GM23338 (cell line): Measurements from ENCODE around the gene ADGRV1. TPM values are rescaled to one million over a fixed set of nuclear protein-coding genes. Genes with fewer than 3 reads are reported as not detected.

Source experiments
- ATAC-seq: fragments of 200-7000 bp; cut with Tn5 transposase; 3 replicates; pipeline ENCODE4 v1.9.1; 2020
- DNase-seq: peaks from one replicate; pipeline ENCODE4 v3.0.0-alpha.2; 2015; ENCODE audit warnings: low spot score
- H2AFZ ChIP-seq: fragments of 200-600 bp; sonication (generic); 2 replicates; pipeline ENCODE4 v1.8.0; 2016; ENCODE audit warnings: antibody characterized with exemption, mild to moderate bottlenecking, moderate library complexity
- H3F3A ChIP-seq: fragments of 200-600 bp; sonication (generic); replicated peaks from 2 replicates; pipeline ENCODE4 v1.8.0; 2017; ENCODE audit warnings: antibody characterized with exemption, mixed run types, low read depth
- H3K27ac ChIP-seq: fragments of 200-600 bp; sonication (generic); 2 replicates; pipeline ENCODE4 v1.6.1; 2016; ENCODE audit warnings: low read depth
- H3K27me3 ChIP-seq: fragments of 200-600 bp; sonication (generic); 2 replicates; pipeline ENCODE4 v1.8.0; 2016; ENCODE audit warnings: mild to moderate bottlenecking, mixed run types, moderate library complexity; ENCODE audit not compliant: insufficient read depth
- H3K36me3 ChIP-seq: fragments of 200-600 bp; sonication (generic); 2 replicates; pipeline ENCODE4 v1.8.0; 2016; ENCODE audit warnings: mild to moderate bottlenecking; ENCODE audit not compliant: insufficient read depth
- H3K4me1 ChIP-seq: fragments of 200-600 bp; sonication (generic); 2 replicates; pipeline ENCODE4 v1.8.0; 2016; ENCODE audit warnings: mild to moderate bottlenecking, moderate library complexity; ENCODE audit not compliant: insufficient read depth
- H3K4me2 ChIP-seq: fragments of 200-600 bp; sonication (generic); 2 replicates; pipeline ENCODE4 v1.7.1; 2017; ENCODE audit warnings: mixed run types
- H3K4me3 ChIP-seq: fragments of 200-600 bp; sonication (generic); 2 replicates; pipeline ENCODE4 v1.6.1; 2016; ENCODE audit warnings: mixed run types
- H3K79me2 ChIP-seq: fragments of 200-600 bp; sonication (generic); replicated peaks from 2 replicates; pipeline ENCODE4 v1.8.0; 2017; ENCODE audit warnings: mild to moderate bottlenecking; ENCODE audit not compliant: insufficient read depth
- H3K9me2 ChIP-seq: fragments of 200-600 bp; sonication (generic); 2 replicates; pipeline ENCODE4 v1.8.0; 2017; ENCODE audit not compliant: insufficient read depth
- H4K20me1 ChIP-seq: fragments of 200-600 bp; sonication (generic); replicated peaks from 2 replicates; pipeline ENCODE4 v1.8.0; 2017; ENCODE audit warnings: mild to moderate bottlenecking; ENCODE audit not compliant: insufficient read depth
- H3K27ac Mint-ChIP-seq: 2 replicates; pipeline ENCODE4 v1.8.0; 2020; ENCODE audit warnings: inconsistent platforms, mild to moderate bottlenecking, moderate library complexity, mixed read lengths
- H3K27me3 Mint-ChIP-seq: 3 replicates; pipeline ENCODE4 v1.8.0; 2022; ENCODE audit warnings: low read depth, mild to moderate bottlenecking, moderate library complexity, mixed read lengths, inconsistent platforms; ENCODE audit not compliant: insufficient read depth, poor library complexity
- H3K36me3 Mint-ChIP-seq: 3 replicates; pipeline ENCODE4 v1.8.0; 2021; ENCODE audit warnings: low read depth, mild to moderate bottlenecking, inconsistent platforms, moderate library complexity, mixed read lengths
- H3K4me1 Mint-ChIP-seq: 3 replicates; pipeline ENCODE4 v1.8.0; 2020; ENCODE audit warnings: mild to moderate bottlenecking, inconsistent platforms, mixed read lengths
- H3K4me3 Mint-ChIP-seq: 3 replicates; pipeline ENCODE4 v1.8.0; 2021; ENCODE audit warnings: moderate library complexity, mild to moderate bottlenecking, inconsistent platforms, mixed read lengths
- H3K9me3 Mint-ChIP-seq: 3 replicates; pipeline ENCODE4 v1.8.0; 2020; ENCODE audit warnings: moderate library complexity, mild to moderate bottlenecking, inconsistent platforms, mixed read lengths
- CREB1 ChIP-seq: fragments of 250-450 bp; sonication (Bioruptor Pico); IDR thresholded peaks from 2 replicates; pipeline ENCODE4 v1.5.0; 2020; ENCODE audit warnings: low read depth, mild to moderate bottlenecking, moderate library complexity
- EZH2 ChIP-seq: fragments of 200-600 bp; sonication (generic); IDR thresholded peaks from one replicate; pipeline ENCODE4 v1.8.0; 2017; ENCODE audit warnings: antibody characterized with exemption, mild to moderate bottlenecking, low read depth; ENCODE audit not compliant: unreplicated experiment
- EZH2phosphoT487 ChIP-seq: fragments of 200-600 bp; sonication (generic); IDR thresholded peaks from one replicate; pipeline ENCODE4 v1.8.1; 2018; ENCODE audit warnings: antibody characterized with exemption; ENCODE audit not compliant: unreplicated experiment
- JUNB ChIP-seq: IDR thresholded peaks from one replicate; pipeline ENCODE4 v1.6.1; 2016; ENCODE audit warnings: antibody characterized with exemption; ENCODE audit not compliant: unreplicated experiment
- NANOG ChIP-seq: IDR thresholded peaks from 2 replicates; pipeline ENCODE4 v1.6.1; 2016; ENCODE audit warnings: antibody characterized with exemption, borderline replicate concordance
- POLR2AphosphoS5 ChIP-seq: IDR thresholded peaks from 2 replicates; pipeline ENCODE4 v1.6.1; 2016; ENCODE audit warnings: antibody characterized with exemption, low read depth
- STAT1 ChIP-seq: IDR thresholded peaks from one replicate; pipeline ENCODE4 v1.6.1; 2016; ENCODE audit warnings: antibody characterized with exemption; ENCODE audit not compliant: unreplicated experiment
- ZNF114 ChIP-seq: fragments of 250-450 bp; sonication (Bioruptor Pico); IDR thresholded peaks from 2 replicates; pipeline ENCODE4 v1.5.0; 2020; ENCODE audit warnings: mild to moderate bottlenecking, moderate library complexity
- ZNF331 ChIP-seq: fragments of 250-450 bp; sonication (Bioruptor Pico); IDR thresholded peaks from 2 replicates; pipeline ENCODE4 v1.5.0; 2020; ENCODE audit warnings: low read depth, mild to moderate bottlenecking, moderate library complexity
- polyA plus RNA-seq: library from polyadenylated mRNA; unstranded; fragments of >200 nt; fragmentation: Nextera tagmentation; extraction: Ambion mirVana; gene quantifications from 2 replicates; pipeline ENCODE4 v1.2.1, GENCODE V29; 2016
- total RNA-seq: library from RNA; depleted of rRNA; stranded (reverse); fragments of >200 nt; shearing (Covaris generic); gene quantifications from 2 replicates; pipeline ENCODE4 v1.2.3, GENCODE V29; 2014
- TF ChIP-seq, protein P1 (sequence below): IDR thresholded peaks from one replicate; pipeline ENCODE4 v1.6.1; 2018; ENCODE audit warnings: antibody characterized with exemption; ENCODE audit not compliant: unreplicated experiment
- TF ChIP-seq, protein P2 (sequence below): IDR thresholded peaks from 2 replicates; pipeline ENCODE4 v1.6.1; 2016; ENCODE audit warnings: antibody characterized with exemption
- TF ChIP-seq, protein P3 (sequence below), 2 experiments: fragments of 200-600 bp in 1 of 2; sonication (generic) in 1 of 2; conservative IDR thresholded peaks; 2 replicates each; pipeline versions ENCODE4 v1.5.1 to v1.6.1; 2016 to 2017; ENCODE audit warnings: antibody characterized with exemption in 2 of 2, low read depth in 2 of 2, mild to moderate bottlenecking in 2 of 2, moderate library complexity in 1 of 2
- TF ChIP-seq, protein P4 (sequence below): fragments of 250-450 bp; sonication (Bioruptor Pico); IDR thresholded peaks from 2 replicates; pipeline ENCODE4 v1.5.0; 2020; ENCODE audit warnings: mild to moderate bottlenecking, moderate library complexity

ADGRV1 gene
- total and polyA plus RNA-seq, 2 experiments from 2014 or later, result 46.1 to 149 TPM

DNA sequence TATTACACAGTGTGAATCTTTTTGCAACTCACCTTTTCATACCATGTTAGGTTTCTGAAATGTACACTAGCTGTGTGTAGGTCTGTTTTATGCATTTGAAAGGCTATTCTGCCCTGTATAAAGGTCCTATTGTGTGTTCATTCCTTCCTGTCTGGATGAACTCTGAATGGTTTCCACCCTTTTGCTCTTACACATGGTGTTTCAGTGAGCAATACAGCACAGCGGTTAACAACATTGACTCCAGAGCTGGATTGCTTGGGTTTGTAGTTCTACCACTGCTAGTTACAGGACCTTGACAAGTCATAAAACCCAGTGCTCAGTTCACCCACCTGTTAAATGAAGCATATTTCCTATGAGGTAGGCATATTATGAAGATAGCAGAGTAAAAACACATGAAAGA lies 331.6 kb downstream of the ADGRV1 start:
- Mint-ChIP-seq H3K9me3 (no peaks in the 10 kb centered on the region), H3K4me3 (no peak overlapping the region), H3K36me3 (no peaks in the 10 kb centered on the region), H3K4me1 (peaks cover 27% of the 10 kb centered on the region), H3K27ac (no peak overlapping the region), H3K27me3 (peaks cover 1% of the 10 kb centered on the region)
- Histone ChIP-seq H3K27me3 (no peaks in the 10 kb centered on the region), H3K4me3 (no peak overlapping the region), H3K27ac (no peak overlapping the region), H3K79me2 (no peaks in the 10 kb centered on the region), H3K4me2 (no peak overlapping the region), H3F3A (no peaks in the 10 kb centered on the region), H4K20me1 (no peaks in the 10 kb centered on the region), H3K36me3 (no peaks in the 10 kb centered on the region), H3K4me1 (peaks cover 14% of the 10 kb centered on the region; the same call in 1 of the 2 replicates), H3K9me2 (no peaks in the 10 kb centered on the region), H2AFZ (no peak overlapping the region)
- TF ChIP-seq ZNF114 (CRISPR knock-in tag), result no peak
- TF ChIP-seq CREB1 (CRISPR knock-in tag), result no peak
- no peak for TF ChIP-seq NANOG
- TF ChIP-seq, protein P1, sequence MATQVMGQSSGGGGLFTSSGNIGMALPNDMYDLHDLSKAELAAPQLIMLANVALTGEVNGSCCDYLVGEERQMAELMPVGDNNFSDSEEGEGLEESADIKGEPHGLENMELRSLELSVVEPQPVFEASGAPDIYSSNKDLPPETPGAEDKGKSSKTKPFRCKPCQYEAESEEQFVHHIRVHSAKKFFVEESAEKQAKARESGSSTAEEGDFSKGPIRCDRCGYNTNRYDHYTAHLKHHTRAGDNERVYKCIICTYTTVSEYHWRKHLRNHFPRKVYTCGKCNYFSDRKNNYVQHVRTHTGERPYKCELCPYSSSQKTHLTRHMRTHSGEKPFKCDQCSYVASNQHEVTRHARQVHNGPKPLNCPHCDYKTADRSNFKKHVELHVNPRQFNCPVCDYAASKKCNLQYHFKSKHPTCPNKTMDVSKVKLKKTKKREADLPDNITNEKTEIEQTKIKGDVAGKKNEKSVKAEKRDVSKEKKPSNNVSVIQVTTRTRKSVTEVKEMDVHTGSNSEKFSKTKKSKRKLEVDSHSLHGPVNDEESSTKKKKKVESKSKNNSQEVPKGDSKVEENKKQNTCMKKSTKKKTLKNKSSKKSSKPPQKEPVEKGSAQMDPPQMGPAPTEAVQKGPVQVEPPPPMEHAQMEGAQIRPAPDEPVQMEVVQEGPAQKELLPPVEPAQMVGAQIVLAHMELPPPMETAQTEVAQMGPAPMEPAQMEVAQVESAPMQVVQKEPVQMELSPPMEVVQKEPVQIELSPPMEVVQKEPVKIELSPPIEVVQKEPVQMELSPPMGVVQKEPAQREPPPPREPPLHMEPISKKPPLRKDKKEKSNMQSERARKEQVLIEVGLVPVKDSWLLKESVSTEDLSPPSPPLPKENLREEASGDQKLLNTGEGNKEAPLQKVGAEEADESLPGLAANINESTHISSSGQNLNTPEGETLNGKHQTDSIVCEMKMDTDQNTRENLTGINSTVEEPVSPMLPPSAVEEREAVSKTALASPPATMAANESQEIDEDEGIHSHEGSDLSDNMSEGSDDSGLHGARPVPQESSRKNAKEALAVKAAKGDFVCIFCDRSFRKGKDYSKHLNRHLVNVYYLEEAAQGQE, result no peak
- TF ChIP-seq EZH2phosphoT487, result no peak
- no peak for TF ChIP-seq POLR2AphosphoS5
- TF ChIP-seq, protein P2, sequence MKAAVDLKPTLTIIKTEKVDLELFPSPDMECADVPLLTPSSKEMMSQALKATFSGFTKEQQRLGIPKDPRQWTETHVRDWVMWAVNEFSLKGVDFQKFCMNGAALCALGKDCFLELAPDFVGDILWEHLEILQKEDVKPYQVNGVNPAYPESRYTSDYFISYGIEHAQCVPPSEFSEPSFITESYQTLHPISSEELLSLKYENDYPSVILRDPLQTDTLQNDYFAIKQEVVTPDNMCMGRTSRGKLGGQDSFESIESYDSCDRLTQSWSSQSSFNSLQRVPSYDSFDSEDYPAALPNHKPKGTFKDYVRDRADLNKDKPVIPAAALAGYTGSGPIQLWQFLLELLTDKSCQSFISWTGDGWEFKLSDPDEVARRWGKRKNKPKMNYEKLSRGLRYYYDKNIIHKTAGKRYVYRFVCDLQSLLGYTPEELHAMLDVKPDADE, result no peak
- TF ChIP-seq, protein P3, sequence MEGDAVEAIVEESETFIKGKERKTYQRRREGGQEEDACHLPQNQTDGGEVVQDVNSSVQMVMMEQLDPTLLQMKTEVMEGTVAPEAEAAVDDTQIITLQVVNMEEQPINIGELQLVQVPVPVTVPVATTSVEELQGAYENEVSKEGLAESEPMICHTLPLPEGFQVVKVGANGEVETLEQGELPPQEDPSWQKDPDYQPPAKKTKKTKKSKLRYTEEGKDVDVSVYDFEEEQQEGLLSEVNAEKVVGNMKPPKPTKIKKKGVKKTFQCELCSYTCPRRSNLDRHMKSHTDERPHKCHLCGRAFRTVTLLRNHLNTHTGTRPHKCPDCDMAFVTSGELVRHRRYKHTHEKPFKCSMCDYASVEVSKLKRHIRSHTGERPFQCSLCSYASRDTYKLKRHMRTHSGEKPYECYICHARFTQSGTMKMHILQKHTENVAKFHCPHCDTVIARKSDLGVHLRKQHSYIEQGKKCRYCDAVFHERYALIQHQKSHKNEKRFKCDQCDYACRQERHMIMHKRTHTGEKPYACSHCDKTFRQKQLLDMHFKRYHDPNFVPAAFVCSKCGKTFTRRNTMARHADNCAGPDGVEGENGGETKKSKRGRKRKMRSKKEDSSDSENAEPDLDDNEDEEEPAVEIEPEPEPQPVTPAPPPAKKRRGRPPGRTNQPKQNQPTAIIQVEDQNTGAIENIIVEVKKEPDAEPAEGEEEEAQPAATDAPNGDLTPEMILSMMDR (conservative IDR thresholded peaks at IDR 0.05; ENCODE audit: low read depth in 2 of 2), result no peak
- no peak for TF ChIP-seq ZNF331 (CRISPR knock-in tag)
- no peak for TF ChIP-seq STAT1
- TF ChIP-seq JUNB, result no peak
- TF ChIP-seq, protein P4, sequence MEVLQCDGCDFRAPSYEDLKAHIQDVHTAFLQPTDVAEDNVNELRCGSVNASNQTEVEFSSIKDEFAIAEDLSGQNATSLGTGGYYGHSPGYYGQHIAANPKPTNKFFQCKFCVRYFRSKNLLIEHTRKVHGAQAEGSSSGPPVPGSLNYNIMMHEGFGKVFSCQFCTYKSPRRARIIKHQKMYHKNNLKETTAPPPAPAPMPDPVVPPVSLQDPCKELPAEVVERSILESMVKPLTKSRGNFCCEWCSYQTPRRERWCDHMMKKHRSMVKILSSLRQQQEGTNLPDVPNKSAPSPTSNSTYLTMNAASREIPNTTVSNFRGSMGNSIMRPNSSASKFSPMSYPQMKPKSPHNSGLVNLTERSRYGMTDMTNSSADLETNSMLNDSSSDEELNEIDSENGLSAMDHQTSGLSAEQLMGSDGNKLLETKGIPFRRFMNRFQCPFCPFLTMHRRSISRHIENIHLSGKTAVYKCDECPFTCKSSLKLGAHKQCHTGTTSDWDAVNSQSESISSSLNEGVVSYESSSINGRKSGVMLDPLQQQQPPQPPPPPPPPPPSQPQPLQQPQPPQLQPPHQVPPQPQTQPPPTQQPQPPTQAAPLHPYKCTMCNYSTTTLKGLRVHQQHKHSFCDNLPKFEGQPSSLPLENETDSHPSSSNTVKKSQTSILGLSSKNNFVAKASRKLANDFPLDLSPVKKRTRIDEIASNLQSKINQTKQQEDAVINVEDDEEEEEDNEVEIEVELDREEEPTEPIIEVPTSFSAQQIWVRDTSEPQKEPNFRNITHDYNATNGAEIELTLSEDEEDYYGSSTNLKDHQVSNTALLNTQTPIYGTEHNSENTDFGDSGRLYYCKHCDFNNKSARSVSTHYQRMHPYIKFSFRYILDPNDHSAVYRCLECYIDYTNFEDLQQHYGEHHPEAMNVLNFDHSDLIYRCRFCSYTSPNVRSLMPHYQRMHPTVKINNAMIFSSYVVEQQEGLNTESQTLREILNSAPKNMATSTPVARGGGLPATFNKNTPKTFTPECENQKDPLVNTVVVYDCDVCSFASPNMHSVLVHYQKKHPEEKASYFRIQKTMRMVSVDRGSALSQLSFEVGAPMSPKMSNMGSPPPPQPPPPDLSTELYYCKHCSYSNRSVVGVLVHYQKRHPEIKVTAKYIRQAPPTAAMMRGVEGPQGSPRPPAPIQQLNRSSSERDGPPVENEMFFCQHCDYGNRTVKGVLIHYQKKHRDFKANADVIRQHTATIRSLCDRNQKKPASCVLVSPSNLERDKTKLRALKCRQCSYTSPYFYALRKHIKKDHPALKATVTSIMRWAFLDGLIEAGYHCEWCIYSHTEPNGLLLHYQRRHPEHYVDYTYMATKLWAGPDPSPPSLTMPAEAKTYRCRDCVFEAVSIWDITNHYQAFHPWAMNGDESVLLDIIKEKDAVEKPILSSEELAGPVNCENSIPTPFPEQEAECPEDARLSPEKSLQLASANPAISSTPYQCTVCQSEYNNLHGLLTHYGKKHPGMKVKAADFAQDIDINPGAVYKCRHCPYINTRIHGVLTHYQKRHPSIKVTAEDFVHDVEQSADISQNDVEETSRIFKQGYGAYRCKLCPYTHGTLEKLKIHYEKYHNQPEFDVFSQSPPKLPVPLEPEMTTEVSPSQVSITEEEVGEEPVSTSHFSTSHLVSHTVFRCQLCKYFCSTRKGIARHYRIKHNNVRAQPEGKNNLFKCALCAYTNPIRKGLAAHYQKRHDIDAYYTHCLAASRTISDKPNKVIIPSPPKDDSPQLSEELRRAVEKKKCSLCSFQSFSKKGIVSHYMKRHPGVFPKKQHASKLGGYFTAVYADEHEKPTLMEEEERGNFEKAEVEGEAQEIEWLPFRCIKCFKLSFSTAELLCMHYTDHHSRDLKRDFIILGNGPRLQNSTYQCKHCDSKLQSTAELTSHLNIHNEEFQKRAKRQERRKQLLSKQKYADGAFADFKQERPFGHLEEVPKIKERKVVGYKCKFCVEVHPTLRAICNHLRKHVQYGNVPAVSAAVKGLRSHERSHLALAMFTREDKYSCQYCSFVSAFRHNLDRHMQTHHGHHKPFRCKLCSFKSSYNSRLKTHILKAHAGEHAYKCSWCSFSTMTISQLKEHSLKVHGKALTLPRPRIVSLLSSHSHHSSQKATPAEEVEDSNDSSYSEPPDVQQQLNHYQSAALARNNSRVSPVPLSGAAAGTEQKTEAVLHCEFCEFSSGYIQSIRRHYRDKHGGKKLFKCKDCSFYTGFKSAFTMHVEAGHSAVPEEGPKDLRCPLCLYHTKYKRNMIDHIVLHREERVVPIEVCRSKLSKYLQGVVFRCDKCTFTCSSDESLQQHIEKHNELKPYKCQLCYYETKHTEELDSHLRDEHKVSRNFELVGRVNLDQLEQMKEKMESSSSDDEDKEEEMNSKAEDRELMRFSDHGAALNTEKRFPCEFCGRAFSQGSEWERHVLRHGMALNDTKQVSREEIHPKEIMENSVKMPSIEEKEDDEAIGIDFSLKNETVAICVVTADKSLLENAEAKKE, result no peak
- TF ChIP-seq EZH2, result no peak
- no peak for DNase-seq
- ATAC-seq, result no peak
